Activated T-helper 1 cell treated with Interleukin-2 at 50 U/mL for 16 hours (primary cell): ENCODE data around the gene NRN1L.
A peak's percentile ranks its signal among the peaks of the same experiment; 100 is the strongest.
"Not testable (repeated sequence)": the region's sequence is repeated elsewhere in the genome, so short reads cannot be mapped to it uniquely, and the experiment has no call there.

Source experiments
- DNase-seq: peaks from one replicate; pipeline ENCODE4 v3.0.0-alpha.2; 2020; ENCODE audit warnings: low read depth

Gene NRN1L

GRCh38 chr16:67882374-67883145, 2.1 kb upstream of the NRN1L start:
- no peak for DNase-seq

GRCh38 chr16:67883146-67883871, 1.4 kb upstream of the NRN1L start:
- DNase-seq: no peak

- DNase-seq: peak; percentile 59
Measured at GRCh38 chr16:67883872-67884261, 818 bp upstream of the NRN1L start.

GRCh38 chr16:67885545-67885944, 860 bp downstream of the NRN1L start:
- DNase-seq: no peak

- no peak for DNase-seq
Measured at GRCh38 chr16:67885976-67886375, 1.3 kb downstream of the NRN1L start.

GRCh38 chr16:67886387-67886786, 1.7 kb downstream of the NRN1L start:
- no peak for DNase-seq

GRCh38 chr16:67888331-67888730, 3.6 kb downstream of the NRN1L start:
- no peak for DNase-seq

GRCh38 chr16:67892375-67892774, 7.7 kb downstream of the NRN1L start:
- no peak for DNase-seq

- DNase-seq: peak; percentile 89
Measured at GRCh38 chr16:67892899-67893742, 8.4 kb downstream of the NRN1L start, which contains the start of gene PSKH1. PSKH1 (plus strand) TSS chr16:67893254; CDS start chr16:67908750, 15,496 bp downstream.

GRCh38 chr16:67893743-67894399, 9.2 kb downstream of the NRN1L start:
- no peak for DNase-seq

- DNase-seq: no peak
Measured at GRCh38 chr16:67897231-67897630, 12.5 kb downstream of the NRN1L start.

GRCh38 chr16:67901734-67902133, 17.0 kb downstream of the NRN1L start:
- no peak for DNase-seq

- DNase-seq: no peak
Measured at GRCh38 chr16:67902831-67903230, 18.1 kb downstream of the NRN1L start.

GRCh38 chr16:67907397-67908180, 22.9 kb downstream of the NRN1L start:
- DNase-seq: no peak

GRCh38 chr16:67909056-67909742, 24.5 kb downstream of the NRN1L start:
- DNase-seq: no peak

- DNase-seq: no peak
Measured at GRCh38 chr16:67910158-67910557, 25.5 kb downstream of the NRN1L start.

GRCh38 chr16:67914758-67915495, 30.2 kb downstream of the NRN1L start:
- no peak for DNase-seq

GRCh38 chr16:67915496-67915769, 30.7 kb downstream of the NRN1L start:
- DNase-seq: not testable (repeated sequence)

GRCh38 chr16:67915831-67916723, 31.4 kb downstream of the NRN1L start:
- DNase-seq: no peak
